MG63 (cell line): ENCODE data around the gene TTLL11. TPM values are rescaled to one million over a fixed set of nuclear protein-coding genes. Genes with fewer than 3 reads are reported as not detected.

Source experiments
- DNase-seq: peaks from one replicate; pipeline ENCODE4 v3.0.0-alpha.2; 2020
- H3K27me3 ChIP-seq: fragments of 250-450 bp; sonication (Bioruptor Pico); 2 replicates; pipeline ENCODE4 v1.5.1; 2020; ENCODE audit warnings: mild to moderate bottlenecking, moderate library complexity
- H3K36me3 ChIP-seq: fragments of 250-450 bp; sonication (Bioruptor Pico); 2 replicates; pipeline ENCODE4 v1.5.1; 2020; ENCODE audit warnings: mild to moderate bottlenecking, moderate library complexity
- H3K4me3 ChIP-seq: fragments of 250-450 bp; sonication (Bioruptor Pico); 2 replicates; pipeline ENCODE4 v1.5.1; 2020; ENCODE audit warnings: mild to moderate bottlenecking, moderate library complexity
- H3K9me3 ChIP-seq: fragments of 250-450 bp; sonication (Bioruptor Pico); 2 replicates; pipeline ENCODE4 v1.5.1; 2020; ENCODE audit warnings: mild to moderate bottlenecking, moderate library complexity
- total RNA-seq: library from RNA; depleted of rRNA; stranded (reverse); fragments of >200 nt; shearing (Covaris generic); gene quantifications from 2 replicates; pipeline ENCODE4 v1.2.3, GENCODE V29; 2014; ENCODE audit warnings: low replicate concordance

The TTLL11 gene
- total RNA-seq, 1 experiment from 2014 or later: 3.2 TPM

DNA sequence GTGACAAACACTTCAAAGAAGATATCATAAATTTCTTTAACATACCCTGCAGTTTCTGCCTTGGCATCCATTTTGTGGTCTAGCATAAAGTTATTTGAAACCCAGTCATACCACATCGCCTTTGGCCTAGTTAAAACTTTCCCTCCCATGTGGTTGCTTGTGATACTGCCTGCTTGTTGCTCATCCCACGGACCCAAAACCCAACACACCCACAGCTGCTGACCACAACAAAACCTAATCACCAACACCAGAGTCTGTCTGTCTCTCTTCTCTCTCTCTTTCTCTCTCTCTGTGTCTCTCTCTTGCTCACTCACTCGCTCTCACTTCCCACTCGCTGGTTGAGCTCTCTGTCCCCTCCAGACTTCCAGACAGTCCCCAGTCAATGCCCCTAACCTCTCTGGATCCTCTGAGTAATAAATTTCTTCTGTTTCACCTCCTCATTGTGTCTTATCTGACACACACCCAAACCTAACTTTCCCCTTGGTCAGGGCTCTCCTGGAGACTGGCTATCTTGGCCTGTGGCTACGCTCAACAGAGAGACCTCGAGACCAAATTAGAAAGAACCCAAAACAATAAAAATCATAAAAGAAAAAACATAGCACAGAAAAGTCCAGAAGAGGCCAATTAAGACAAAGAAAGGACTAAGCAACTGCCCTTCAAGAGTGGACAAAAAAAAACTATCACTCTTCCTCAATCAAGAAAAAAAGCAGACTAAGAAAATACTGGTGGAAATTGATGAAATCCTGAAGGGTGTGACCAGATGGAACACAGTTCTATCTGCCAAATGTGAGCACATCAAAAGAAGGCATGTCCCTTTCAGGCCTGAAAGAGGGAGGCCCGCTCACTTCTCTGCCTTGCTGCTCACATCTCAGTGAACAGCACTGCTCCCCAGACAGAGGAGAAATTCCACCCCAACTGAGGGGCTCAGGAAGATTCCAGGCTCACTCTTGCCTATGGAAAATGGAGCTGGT, 41.5 kb downstream of the TTLL11 start:
- Histone ChIP-seq H3K36me3 (no peaks in the 10 kb centered on the region), H3K4me3 (no peak overlapping the region), H3K9me3 (no peaks in the 10 kb centered on the region), H3K27me3 (no peaks in the 10 kb centered on the region)
- no peak for DNase-seq

DNA sequence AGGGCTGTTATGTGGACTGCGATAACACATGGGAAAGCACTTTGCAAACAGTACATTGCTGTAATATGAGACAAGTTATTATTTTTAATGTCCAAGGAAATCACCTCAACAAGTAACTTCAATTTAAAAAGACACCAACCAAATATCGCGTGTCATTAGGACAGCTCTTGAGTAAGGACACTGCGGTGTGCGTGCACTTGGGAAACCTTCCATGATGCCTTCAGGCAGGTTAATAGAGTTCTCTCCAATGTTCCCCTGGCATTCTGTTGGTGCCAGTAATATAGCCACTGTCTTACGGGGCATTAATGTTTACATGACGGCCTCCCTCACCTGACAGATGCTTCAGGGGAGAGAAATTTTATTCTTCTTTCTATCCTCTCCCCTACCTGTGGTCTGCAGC, 42.9 kb downstream of the TTLL11 start:
- no peaks in the 10 kb centered on the region for H3K27me3 ChIP-seq
- no peak overlapping the region for H3K4me3 ChIP-seq
- no peak for DNase-seq
- no peaks in the 10 kb centered on the region for H3K9me3 ChIP-seq
- no peaks in the 10 kb centered on the region for H3K36me3 ChIP-seq

DNA sequence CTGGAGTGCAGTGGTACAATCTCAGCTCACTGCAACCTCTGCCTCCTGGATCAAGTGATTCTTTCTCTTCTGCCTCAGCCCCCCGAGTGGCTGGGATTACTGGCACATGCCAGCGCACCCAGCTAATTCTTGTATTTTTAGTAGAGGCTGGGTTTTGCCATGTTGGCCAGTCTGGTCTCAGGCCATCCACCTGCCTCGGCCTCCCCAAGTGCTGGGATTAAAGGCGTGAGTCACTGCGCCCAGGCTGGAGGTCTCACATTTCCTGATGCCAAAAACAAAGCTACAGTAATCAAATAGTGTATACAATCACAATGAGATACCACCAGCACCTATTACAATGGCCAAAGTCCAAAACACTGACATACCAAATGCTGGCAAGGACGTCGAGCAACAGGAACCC, 51.1 kb downstream of the TTLL11 start:
- Histone ChIP-seq H3K36me3 (peaks cover 2% of the 10 kb centered on the region; the same call in 1 of the 2 replicates), H3K9me3 (no peaks in the 10 kb centered on the region), H3K27me3 (no peaks in the 10 kb centered on the region), H3K4me3 (no peak overlapping the region)
- DNase-seq: peak; percentile 52

DNA sequence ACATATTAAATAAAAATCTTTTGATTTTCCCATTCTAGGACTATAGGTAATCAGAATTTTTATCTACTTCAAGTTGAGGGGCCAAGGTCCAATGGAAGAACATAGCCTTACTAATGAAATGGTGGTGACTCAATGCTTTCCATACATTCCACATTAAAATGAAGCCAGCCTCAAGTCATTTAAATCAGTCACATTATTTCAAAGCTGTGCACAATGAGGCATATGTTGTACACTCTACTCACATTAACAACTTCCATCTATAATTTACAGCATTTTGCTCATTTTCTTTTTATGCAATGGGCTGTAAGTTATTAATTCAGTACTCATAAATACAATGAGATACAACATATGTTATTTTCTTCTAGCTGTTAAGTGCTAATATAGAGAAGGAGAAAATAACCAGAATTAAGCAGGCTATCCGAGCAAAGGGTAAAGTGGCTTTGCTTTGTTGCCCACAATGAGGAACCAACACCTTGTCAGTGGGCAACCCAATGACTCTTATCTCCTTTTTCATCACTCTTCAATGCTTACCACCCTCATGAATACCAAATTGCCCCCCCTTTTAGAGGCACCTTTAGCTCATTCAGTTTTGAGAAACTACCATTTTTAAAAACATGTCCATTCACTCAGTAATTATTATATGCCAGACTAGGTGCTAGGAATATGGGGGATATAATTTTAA, 52.4 kb downstream of the TTLL11 start:
- Histone ChIP-seq H3K4me3 (no peak overlapping the region), H3K9me3 (no peaks in the 10 kb centered on the region), H3K36me3 (peaks cover 2% of the 10 kb centered on the region; the same call in 1 of the 2 replicates), H3K27me3 (no peaks in the 10 kb centered on the region)
- no peak for DNase-seq

DNA sequence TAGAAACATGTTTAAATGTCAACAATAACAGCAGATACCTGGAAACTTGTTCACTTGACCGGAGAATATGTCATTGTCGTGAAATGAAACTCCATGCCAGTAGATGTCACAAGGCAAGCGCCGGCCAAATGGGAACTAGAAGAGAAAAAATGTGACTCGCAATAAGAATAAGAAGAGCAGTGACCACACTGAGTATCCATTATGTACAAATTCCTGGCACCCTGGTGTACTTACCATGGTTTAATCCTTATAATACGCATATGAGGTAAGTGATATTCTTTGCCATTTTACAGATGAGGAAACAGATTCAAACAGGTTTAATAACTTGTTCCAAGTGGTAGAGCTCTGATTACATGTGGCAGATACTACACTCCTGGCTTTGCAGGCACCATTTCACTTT, 53.9 kb downstream of the TTLL11 start:
- no peak overlapping the region for H3K4me3 ChIP-seq

DNA sequence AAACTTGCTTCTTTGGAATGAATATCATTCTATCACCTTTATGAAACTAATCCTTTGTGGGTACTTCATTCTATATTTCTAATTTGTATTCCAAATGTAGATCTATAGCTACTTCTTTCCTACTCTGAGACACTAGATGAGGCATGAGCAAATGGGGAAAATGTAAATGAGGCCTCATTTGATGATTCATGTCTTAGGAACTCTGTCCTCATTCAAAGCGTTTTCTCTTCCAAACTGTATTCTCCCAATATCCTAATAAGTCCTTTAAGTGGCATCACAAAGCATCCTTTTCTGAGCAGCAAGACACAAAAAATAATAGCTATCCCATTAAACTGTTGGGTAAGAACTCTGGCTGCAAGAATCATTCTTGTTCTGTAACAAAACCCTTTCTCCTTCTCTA, 56.1 kb downstream of the TTLL11 start:
- Histone ChIP-seq H3K36me3 (peaks cover 2% of the 10 kb centered on the region; the same call in 1 of the 2 replicates), H3K4me3 (no peak overlapping the region), H3K27me3 (no peaks in the 10 kb centered on the region), H3K9me3 (no peaks in the 10 kb centered on the region)
- no peak for DNase-seq

More for the DNA sequence above, 53.9 kb downstream of the TTLL11 start:
- no peak for DNase-seq
- peaks cover 2% of the 10 kb centered on the region; the same call in 1 of the 2 replicates for H3K36me3 ChIP-seq
- H3K9me3 ChIP-seq: no peaks in the 10 kb centered on the region
- no peaks in the 10 kb centered on the region for H3K27me3 ChIP-seq

DNA sequence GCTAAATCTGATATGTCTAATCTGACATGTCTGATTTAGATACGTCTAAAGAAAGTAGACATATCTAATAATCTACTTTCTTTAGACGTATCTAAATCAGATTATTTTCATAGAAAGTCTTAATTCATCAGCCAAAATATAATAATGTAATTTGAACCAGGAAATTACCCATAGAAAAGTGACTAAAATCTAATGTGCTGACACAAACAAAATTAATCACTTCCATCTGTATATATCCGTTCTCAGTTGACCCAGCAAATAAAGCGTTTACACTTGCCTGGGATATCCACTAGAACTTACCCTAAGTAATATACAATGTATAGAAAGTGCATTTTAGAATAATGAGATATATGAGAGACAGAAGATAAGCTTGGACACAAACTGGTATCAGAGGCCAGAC, 56.7 kb downstream of the TTLL11 start:
- Histone ChIP-seq H3K36me3 (peaks cover 2% of the 10 kb centered on the region; the same call in 1 of the 2 replicates), H3K4me3 (no peak overlapping the region)
- no peak for DNase-seq

DNA sequence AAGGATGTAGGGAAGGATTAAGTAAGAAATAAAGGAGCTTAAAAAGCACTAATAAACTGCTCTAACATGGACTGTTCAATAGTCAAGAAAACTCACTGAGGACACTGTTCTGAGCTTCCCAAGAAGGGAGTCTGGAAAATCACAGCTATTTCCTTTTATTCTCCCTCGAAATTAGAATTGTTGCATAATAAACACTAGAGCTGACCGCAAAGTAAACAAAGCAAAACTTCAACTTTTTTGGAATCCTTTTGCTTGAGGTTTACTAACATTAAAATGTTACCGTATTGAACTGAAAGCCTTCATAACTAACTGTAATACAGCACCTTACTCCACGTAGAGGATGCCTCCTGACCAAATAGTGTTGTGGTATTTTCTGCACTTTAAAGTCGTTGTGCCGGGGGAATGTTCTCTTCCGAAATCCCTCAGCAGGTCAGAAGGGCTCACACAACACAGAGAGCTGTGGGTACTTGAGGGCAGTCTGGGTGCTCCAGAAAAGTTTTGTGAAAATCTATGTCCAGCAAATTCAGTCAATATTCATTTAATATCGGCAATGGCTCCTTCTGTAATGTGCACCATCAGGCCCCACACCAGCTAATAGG, 59.2 kb downstream of the TTLL11 start:
- no peak overlapping the region for H3K4me3 ChIP-seq
- H3K27me3 ChIP-seq: no peaks in the 10 kb centered on the region
- H3K9me3 ChIP-seq: no peaks in the 10 kb centered on the region
- H3K36me3 ChIP-seq: peaks cover 2% of the 10 kb centered on the region; the same call in 1 of the 2 replicates
- DNase-seq: no peak

More for the DNA sequence above, 56.7 kb downstream of the TTLL11 start:
- no peaks in the 10 kb centered on the region for H3K27me3 ChIP-seq
- no peaks in the 10 kb centered on the region for H3K9me3 ChIP-seq

DNA sequence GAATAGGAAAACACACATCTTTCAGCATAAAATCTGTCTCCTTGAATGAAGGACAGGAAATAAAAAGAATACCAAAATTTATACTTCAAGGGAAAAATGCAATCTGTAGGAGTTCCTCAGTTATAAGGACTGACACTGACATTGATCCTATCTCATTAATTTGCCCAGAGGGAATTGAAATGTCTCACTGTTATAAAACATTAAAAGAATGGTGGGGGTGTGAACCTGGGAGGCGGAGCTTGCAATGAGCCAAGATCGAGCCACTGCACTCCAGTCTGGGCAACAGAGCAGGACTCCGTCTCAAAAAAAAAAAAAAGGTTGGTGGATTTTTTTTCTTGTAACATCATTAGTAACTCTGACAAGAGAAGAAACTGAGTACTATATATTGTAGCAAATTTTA, 60.8 kb downstream of the TTLL11 start:
- no peak for DNase-seq
- Histone ChIP-seq H3K9me3 (no peaks in the 10 kb centered on the region), H3K36me3 (no peaks in the 10 kb centered on the region; the same call in 1 of the 2 replicates), H3K4me3 (no peak overlapping the region), H3K27me3 (no peaks in the 10 kb centered on the region)

DNA sequence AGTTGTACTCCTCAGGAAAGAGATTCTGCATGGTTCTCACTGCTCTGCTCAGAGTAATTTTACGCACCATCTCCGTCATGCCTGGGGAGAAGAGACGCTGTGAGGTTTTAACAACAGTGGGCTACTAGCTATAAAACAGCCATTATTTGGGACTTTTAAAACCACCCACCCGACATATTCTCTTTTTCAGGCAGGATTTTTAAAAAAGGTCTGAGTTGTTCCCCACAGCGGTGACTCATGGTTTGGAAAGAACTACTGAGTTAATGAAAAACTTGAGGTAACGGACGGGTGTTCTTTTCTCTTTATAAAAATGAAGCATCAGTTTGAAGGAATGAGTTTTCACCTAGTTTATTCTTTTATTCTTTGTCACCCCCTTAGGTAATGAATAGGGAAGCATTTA, 61.3 kb downstream of the TTLL11 start:
- Histone ChIP-seq H3K27me3 (no peaks in the 10 kb centered on the region), H3K4me3 (no peak overlapping the region), H3K9me3 (no peaks in the 10 kb centered on the region), H3K36me3 (no peaks in the 10 kb centered on the region; the same call in 1 of the 2 replicates)
- DNase-seq: no peak

DNA sequence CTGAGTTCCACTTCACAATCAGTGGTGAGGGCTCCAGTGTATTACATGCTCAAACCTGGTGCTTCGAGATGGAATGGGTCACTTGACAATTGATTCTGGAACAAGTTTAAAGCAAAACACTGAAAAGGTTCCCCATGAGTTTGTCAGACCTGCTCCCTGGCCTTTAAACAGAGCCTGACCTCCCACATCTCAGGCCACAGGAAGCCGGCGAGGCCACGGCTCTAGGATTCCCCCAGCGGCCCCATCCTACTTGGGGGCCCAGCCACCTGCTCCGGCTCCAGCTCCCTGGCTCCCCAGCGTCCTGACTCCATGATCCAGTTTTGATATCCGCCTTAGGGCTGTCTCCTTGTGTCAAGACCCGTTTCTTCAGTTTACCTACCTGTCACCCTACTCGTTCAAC, 62.0 kb downstream of the TTLL11 start:
- Histone ChIP-seq H3K9me3 (no peaks in the 10 kb centered on the region), H3K4me3 (no peak overlapping the region), H3K27me3 (no peaks in the 10 kb centered on the region), H3K36me3 (no peaks in the 10 kb centered on the region; the same call in 1 of the 2 replicates)
- no peak for DNase-seq

DNA sequence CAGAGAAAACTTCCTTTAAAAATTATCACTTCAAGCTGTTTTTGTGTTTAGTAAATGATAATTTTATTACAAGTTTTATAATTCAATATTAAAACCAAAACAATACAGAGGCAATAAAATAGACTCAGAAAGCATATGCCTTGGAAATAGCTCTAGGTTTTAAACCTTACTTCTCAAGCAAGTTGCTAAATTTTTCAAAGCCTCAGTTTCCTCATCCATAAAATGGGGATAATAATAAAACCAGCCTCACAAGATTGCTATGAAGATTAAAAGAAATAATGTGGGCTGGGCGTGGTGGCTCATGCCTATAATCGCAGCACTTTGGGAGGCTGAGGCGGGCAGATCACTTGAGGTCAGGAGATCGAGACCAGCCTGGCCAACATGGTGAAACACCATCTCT, 62.8 kb downstream of the TTLL11 start:
- no peak overlapping the region for H3K4me3 ChIP-seq
- no peaks in the 10 kb centered on the region for H3K27me3 ChIP-seq
- no peak for DNase-seq

DNA sequence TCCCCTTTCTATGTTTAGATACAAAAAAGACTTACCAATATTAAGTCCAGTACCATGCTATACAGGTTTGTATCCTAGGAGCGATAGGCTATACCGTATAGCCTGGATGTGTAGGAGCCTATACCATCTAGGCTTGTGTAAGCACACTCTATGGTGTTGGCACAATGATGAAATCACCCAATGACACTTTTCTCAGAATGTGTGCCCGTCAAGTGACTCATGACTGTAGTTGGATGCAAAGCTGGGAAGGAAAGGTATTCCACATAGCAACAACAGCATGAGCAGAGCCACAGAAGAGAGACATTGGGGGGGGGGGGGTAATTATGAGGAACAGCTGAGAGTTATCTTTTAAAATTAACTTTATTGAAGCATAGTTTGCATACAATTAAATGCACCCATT, 63.2 kb downstream of the TTLL11 start:
- H3K36me3 ChIP-seq: no peaks in the 10 kb centered on the region; the same call in 1 of the 2 replicates
- H3K4me3 ChIP-seq: no peak overlapping the region
- H3K27me3 ChIP-seq: no peaks in the 10 kb centered on the region
- no peaks in the 10 kb centered on the region for H3K9me3 ChIP-seq
- no peak for DNase-seq

More for the DNA sequence above, 62.8 kb downstream of the TTLL11 start:
- H3K9me3 ChIP-seq: no peaks in the 10 kb centered on the region
- H3K36me3 ChIP-seq: no peaks in the 10 kb centered on the region; the same call in 1 of the 2 replicates

DNA sequence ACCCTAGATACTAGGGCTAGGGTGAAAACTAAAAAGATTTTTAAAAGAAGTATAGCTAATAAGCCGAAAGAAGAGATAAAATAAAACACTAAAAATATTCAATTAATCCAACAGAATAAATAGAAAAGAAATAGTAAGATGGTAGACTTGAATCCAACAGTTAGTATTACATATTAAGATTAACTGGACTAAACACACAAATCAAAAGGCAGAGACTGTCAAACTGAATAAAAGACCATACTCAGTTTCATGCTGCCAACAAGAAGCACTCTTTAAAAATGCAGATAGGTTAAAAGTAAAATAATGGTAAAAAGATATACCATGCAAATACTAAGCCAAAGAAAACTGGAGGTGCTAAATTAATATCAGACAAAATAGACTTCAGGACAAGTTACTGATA, 65.0 kb downstream of the TTLL11 start:
- H3K9me3 ChIP-seq: no peaks in the 10 kb centered on the region
- H3K27me3 ChIP-seq: no peaks in the 10 kb centered on the region
- no peaks in the 10 kb centered on the region; the same call in 1 of the 2 replicates for H3K36me3 ChIP-seq
- no peak overlapping the region for H3K4me3 ChIP-seq
- DNase-seq: no peak

DNA sequence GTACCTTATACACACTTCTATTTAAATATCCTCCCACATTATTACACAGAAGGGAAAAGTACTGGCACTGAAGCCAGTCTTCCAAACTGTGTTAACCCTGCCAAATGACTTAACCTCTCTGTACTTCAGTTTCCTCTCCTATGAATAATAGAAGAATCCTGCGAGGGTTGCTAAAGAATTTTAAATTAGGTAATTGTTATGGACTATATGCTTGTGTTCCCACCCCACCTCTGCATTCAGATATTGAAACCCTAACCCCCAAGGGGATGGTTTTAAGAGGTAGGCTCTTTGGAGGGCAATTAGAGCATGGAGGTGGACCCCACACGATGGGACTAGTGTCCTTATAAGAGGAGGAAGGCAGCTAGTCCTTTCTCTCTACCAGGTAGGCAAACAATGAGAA, 72.7 kb downstream of the TTLL11 start:
- Histone ChIP-seq H3K27me3 (no peaks in the 10 kb centered on the region), H3K4me3 (no peak overlapping the region), H3K9me3 (no peaks in the 10 kb centered on the region), H3K36me3 (no peaks in the 10 kb centered on the region)
- DNase-seq: no peak

DNA sequence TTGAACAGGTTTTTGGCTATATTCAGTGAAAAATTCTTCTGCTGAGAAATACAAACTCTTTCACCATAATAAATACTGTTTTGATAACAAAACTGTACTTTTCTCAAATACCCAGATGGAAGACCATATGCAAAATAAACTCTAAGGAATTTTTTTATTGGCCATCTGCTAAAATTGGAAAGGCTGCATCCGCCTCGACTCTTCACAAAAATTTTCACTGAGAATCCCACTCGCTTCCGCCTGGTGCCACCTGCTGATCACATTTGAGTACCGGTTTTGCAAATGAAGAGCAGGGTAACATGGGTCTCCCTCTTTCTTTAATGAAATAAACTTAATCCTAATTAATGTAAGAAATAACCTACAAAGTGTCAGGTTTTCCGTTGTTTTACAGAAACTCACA, 76.4 kb downstream of the TTLL11 start:
- Histone ChIP-seq H3K4me3 (no peak overlapping the region), H3K36me3 (no peaks in the 10 kb centered on the region), H3K27me3 (no peaks in the 10 kb centered on the region), H3K9me3 (no peaks in the 10 kb centered on the region)
- DNase-seq: no peak

DNA sequence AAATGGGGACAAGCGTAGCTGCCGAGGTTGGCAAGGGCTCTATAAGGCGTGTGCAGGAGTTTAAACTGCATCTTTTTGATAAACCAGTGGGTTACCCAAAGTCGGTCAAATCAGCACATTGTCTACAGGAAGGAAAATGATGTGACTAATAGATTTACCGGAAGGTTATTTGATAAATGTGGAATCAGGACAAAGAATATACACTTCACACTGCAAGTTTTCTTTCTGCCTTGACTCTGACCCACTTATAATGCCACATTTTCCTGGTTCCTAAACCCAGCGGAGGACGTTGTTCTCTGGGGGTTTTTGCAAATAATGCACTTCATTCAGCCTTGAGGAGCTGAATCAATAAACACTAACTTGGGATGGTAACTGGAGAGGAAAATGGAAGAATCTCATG, 76.8 kb downstream of the TTLL11 start:
- Histone ChIP-seq H3K27me3 (no peaks in the 10 kb centered on the region), H3K9me3 (no peaks in the 10 kb centered on the region), H3K4me3 (no peak overlapping the region), H3K36me3 (no peaks in the 10 kb centered on the region)
- no peak for DNase-seq
